Ascending aorta (tissue), 2 donors: ENCODE results near the gene DYRK2. TPM values are rescaled to one million over a fixed set of nuclear protein-coding genes. Genes with fewer than 3 reads are reported as not detected.
"Not testable (repeated sequence)": the region's sequence is repeated elsewhere in the genome, so short reads cannot be mapped to it uniquely, and the experiment has no call there.

Experiments used
- DNase-seq, 2 donors: peaks; one replicate each; pipeline ENCODE4 v3.0.0-alpha.2; 2019; ENCODE audit warnings: low spot score in 2 of 2
- H3K27ac ChIP-seq, 2 donors: fragments of 200-600 bp; sonication (generic); one replicate each; pipeline ENCODE4 v1.5.1; 2016 to 2017; ENCODE audit warnings: mild to moderate bottlenecking in 1 of 2
- H3K27me3 ChIP-seq: fragments of 200-600 bp; sonication (generic); one replicate; pipeline ENCODE4 v1.5.1; 2017
- H3K36me3 ChIP-seq, 2 donors: fragments of 200-600 bp; sonication (generic); one replicate each; pipeline ENCODE4 v1.5.1; 2016
- H3K4me1 ChIP-seq, 2 donors: fragments of 200-600 bp; sonication (generic); one replicate each; pipeline ENCODE4 v1.5.1; 2016 to 2017; ENCODE audit warnings: mild to moderate bottlenecking in 1 of 2
- H3K4me3 ChIP-seq, 2 donors: fragments of 200-600 bp; sonication (generic); one replicate each; pipeline ENCODE4 v1.5.1; 2016 to 2017; ENCODE audit warnings: mild to moderate bottlenecking in 1 of 2
- H3K9me3 ChIP-seq, 2 donors: fragments of 200-600 bp; sonication (generic); one replicate each; pipeline ENCODE4 v1.5.1; 2016
- intact Hi-C: fragments of 100-400 bp; cut with DNase I; formaldehyde crosslinking; loops from one replicate; pipeline ENCODE4 v1.15.1; 2023
- total RNA-seq: library from RNA; depleted of rRNA; stranded (reverse); fragments of >200 nt; gene quantifications from one replicate; pipeline ENCODE4 v1.1.0, GENCODE V29; 2016
- TF ChIP-seq, protein P1 (sequence below), 3 experiments: fragments of 200-600 bp in 2 of 3; fragments of 450-650 bp in 1 of 3; sonication (generic) in 2 of 3; IDR thresholded peaks; one replicate each; pipeline ENCODE4 v1.5.1; 2016 to 2019; ENCODE audit warnings: antibody characterized with exemption in 3 of 3, mild to moderate bottlenecking in 1 of 3, moderate library complexity in 1 of 3

The DYRK2 gene
- total RNA-seq, 1 donor from 2014 or later = 40.1 TPM

DNA sequence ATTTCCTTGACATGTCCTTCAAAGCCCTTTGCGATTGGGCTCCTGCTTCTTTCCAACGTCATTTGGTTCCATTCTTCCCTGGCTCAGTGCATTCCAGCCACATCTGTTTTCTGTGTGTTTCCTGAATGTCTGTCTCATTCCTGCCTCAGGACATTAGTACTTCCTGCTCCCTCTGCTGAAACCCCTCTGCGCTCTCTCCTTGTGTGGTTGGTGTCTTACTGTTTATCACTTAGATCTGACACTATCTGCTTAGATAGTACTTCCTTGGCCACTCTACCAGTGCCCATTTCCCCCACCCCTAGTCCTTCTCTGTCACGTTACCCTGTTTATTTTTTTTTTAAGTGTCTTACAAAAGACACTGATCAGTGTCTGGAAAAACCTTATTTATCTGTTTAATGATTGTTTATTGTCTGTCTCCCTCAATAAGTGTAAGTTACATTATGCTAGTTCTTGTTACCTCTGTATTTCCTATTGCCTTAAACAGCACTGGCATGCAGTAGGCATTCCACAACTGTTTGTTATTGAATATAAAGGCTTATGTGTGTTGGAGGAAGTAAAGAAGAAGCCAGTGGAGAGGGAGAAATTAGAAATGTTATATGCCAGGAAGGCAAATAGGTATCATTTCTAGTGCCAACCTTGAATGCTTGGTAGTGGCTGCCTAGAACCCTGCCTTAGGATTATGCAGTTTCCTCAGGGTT lies 21.5 kb downstream of the DYRK2 start:
- TF ChIP-seq, protein P1, sequence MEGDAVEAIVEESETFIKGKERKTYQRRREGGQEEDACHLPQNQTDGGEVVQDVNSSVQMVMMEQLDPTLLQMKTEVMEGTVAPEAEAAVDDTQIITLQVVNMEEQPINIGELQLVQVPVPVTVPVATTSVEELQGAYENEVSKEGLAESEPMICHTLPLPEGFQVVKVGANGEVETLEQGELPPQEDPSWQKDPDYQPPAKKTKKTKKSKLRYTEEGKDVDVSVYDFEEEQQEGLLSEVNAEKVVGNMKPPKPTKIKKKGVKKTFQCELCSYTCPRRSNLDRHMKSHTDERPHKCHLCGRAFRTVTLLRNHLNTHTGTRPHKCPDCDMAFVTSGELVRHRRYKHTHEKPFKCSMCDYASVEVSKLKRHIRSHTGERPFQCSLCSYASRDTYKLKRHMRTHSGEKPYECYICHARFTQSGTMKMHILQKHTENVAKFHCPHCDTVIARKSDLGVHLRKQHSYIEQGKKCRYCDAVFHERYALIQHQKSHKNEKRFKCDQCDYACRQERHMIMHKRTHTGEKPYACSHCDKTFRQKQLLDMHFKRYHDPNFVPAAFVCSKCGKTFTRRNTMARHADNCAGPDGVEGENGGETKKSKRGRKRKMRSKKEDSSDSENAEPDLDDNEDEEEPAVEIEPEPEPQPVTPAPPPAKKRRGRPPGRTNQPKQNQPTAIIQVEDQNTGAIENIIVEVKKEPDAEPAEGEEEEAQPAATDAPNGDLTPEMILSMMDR (IDR thresholded peaks at IDR 0.05) = no peak
- Histone ChIP-seq H3K27me3 (no peaks in the 10 kb centered on the region), H3K4me1 (peaks cover 15 to 17% of the 10 kb centered on the region in 2 donors), H3K4me3 (no peak overlapping the region), H3K9me3 (peaks cover 0 to 7% of the 10 kb centered on the region in 2 donors), H3K27ac (no peak overlapping the region), H3K36me3 (peaks cover 0 to 4% of the 10 kb centered on the region in 2 donors)
- no peak for DNase-seq
- intact Hi-C loops = no loop called here

DNA sequence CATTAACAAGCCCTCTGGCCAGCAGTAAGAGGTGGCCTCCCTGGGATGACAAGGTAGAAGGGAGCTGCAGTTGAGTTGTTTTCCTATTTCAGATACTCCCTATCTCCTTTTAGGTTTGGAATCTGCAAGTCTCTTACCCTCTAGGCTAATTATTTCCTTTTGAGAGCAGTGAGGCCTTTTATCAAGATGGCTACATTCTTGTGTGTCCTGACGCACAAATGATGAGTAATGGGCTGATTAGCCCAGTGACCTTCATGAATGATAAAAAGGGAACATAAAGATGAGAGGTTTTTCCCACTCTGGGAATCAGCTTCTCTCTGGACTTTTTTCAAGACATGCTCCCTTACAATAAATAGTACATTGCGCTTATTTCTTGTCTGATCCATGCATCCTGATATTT lies 22.9 kb downstream of the DYRK2 start:
- Histone ChIP-seq H3K4me3 (no peak overlapping the region), H3K27ac (no peak overlapping the region), H3K36me3 (peaks cover 0 to 4% of the 10 kb centered on the region in 2 donors), H3K27me3 (no peaks in the 10 kb centered on the region), H3K9me3 (peaks cover 0 to 7% of the 10 kb centered on the region in 2 donors), H3K4me1 (peaks cover 13 to 15% of the 10 kb centered on the region in 2 donors)
- no peak for DNase-seq
- TF ChIP-seq, protein P1 (IDR thresholded peaks at IDR 0.05) = no peak
- intact Hi-C loops = no loop called here

DNA sequence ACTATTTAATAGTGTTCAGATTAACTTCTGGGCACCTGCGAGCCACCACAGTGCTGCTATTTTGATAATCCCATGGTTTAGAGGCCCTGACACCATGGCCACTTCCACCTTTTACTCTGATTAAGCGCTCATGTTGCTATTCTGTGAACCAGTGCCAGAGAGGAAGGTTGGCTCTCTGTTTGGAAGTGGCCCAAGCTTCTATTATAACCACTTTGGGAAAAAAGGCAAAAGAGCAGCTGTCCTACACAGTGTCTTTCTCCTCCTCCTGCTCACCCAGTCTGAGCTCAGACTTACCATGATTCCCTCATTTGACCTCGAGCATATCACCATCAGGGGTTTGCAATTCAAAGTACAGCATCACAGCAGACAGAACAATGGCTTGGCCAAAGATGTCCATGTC lies 23.3 kb downstream of the DYRK2 start:
- TF ChIP-seq, protein P1 (IDR thresholded peaks at IDR 0.05) = no peak
- H3K9me3 ChIP-seq = peaks cover 0 to 7% of the 10 kb centered on the region in 2 donors
- peaks cover 0 to 4% of the 10 kb centered on the region in 2 donors for H3K36me3 ChIP-seq
- no peak overlapping the region for H3K4me3 ChIP-seq
- H3K27me3 ChIP-seq = no peaks in the 10 kb centered on the region
- no peak for DNase-seq
- no peak overlapping the region for H3K27ac ChIP-seq
- H3K4me1 ChIP-seq = peaks cover 9 to 12% of the 10 kb centered on the region in 2 donors
- intact Hi-C loops = no loop called here

DNA sequence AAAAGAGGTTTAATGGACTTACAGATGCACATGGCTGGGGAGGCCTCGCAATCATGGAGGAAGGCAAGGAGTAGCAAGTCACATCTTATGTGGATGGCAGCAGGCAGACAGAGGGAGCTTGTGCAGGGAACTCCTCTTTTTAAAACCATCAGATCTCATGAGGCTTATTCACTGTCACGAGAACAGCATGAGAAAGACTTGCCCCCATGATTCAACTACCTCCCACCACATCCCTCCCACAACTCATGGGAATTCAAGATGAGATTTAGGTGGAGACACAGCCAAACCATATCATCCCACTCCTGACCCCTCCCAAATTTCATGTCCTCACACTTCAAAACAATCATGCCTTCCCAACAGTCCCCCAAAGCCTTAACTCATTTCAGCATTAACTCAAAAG lies 24.0 kb downstream of the DYRK2 start:
- H3K4me1 ChIP-seq, intact Hi-C loops, H3K36me3 ChIP-seq, H3K9me3 ChIP-seq, DNase-seq, H3K27me3 ChIP-seq, H3K4me3 ChIP-seq, H3K27ac ChIP-seq: not testable (repeated sequence)

DNA sequence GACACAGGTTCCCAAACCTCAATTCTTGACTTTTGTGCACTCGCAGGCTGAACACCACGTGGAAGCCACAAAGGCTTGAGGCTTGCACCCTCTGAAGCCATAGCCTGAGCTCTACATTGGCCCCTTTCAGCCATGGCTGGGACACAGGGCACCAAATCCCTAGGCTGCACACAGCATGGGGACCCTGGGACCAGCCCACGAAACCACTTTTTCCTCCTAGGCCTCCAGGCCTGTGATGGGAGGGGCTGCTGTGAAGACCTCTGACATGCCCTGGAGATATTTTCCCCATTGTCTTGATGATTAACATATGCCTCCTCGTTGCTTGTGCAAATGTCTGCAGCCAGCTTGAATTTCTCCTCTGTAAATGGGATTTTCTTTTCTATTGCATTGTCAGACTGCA lies 25.0 kb downstream of the DYRK2 start:
- H3K9me3 ChIP-seq, intact Hi-C loops, DNase-seq, H3K4me1 ChIP-seq, H3K4me3 ChIP-seq, H3K36me3 ChIP-seq, H3K27ac ChIP-seq, H3K27me3 ChIP-seq: not testable (repeated sequence)

DNA sequence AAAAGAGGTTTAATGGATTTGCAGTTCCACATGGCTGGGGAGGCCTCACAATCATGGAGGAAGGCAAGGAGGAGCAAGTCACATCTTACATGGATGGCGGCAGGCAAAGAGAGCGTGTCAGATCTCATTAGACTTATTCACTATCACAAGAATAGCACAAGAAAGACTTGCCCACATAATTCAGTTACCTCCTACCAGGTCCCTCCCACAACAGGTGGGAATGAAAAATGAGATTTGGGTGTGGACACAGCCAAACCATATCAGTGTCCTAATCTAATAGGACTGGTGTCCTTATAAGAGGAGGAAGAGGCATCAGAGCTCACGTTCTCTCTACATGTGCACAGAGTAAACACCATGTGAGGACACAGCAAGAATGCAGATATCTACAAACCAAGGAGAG lies 25.9 kb downstream of the DYRK2 start:
- Histone ChIP-seq H3K4me1 (peaks cover 0 to 9% of the 10 kb centered on the region in 2 donors), H3K36me3 (peaks cover 0 to 4% of the 10 kb centered on the region in 2 donors), H3K27ac (no peak overlapping the region), H3K4me3 (no peak overlapping the region), H3K27me3 (no peaks in the 10 kb centered on the region), H3K9me3 (peaks cover 0 to 7% of the 10 kb centered on the region in 2 donors)
- intact Hi-C loops = no loop called here
- TF ChIP-seq, protein P1 (IDR thresholded peaks at IDR 0.05) = no peak
- DNase-seq = no peak
